ENCODE data around the gene TAT.
"Not testable (repeated sequence)": the region's sequence is repeated elsewhere in the genome, so short reads cannot be mapped to it uniquely, and the experiment has no call there.

The TAT gene

GRCh38 chr16:71576971-71577370 lies at the start of gene TAT:
Gene TAT (minus strand): TSS chr16:71577092. CDS start chr16:71576415, 677 bp downstream.
- DNase-seq = no peak

GRCh38 chr16:71626018-71626857 lies 49.3 kb upstream of the TAT start, which contains the start of gene MARVELD3:
Gene MARVELD3 (plus strand): TSS chr16:71626184. CDS start chr16:71626230, 46 bp downstream.
- DNase-seq = no peak

- DNase-seq = no peak
Measured at GRCh38 chr16:71625113-71625850, 48.4 kb upstream of the TAT start.

- no peak for DNase-seq
Measured at GRCh38 chr16:71623597-71623996, 46.7 kb upstream of the TAT start.

DNA sequence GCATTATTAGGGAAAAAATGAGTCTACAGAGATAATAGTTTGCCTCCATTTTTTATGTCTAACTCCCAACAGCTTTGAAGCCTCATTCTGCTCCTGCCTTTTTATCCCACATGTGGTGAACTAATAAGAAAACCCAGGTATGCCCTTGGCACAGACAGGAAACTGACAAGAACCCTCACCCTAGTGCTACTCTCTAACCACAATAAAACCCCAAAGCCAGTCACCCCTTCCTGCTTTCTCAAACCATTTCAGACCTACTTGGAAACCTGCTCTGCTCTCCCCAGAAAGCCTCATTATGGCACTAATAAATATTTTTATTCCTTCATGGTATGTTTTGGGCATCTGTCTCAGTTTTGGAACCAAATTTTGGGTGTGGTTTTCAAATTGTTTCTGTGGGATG lies 45.2 kb upstream of the TAT start:
- DNase-seq = no peak

GRCh38 chr16:71618429-71618828 lies 41.5 kb upstream of the TAT start:
- DNase-seq = no peak

DNA sequence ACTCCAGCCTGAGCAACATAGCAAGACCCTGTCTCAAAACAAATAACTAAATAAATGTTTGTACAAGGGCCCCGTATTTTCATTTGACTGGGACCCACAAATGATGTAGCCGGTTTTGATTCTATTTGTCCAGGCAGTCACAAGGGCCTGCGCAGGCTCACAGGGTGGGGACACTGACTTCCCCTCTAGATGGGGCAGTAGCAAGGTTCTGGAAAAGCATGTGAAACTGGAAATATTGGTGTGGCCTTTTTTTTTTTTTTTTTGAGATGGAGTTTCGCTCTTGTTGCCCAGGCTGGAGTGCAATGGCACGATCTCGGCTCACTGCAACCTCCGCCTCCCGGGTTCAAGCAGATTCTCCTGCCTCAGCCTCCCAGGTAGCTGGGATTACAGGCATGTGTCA lies 38.1 kb upstream of the TAT start:
- not testable (repeated sequence) for DNase-seq

GRCh38 chr16:71610936-71611871 lies 34.3 kb upstream of the TAT start:
- peak in 1 of 2 experiments; percentile 11 for DNase-seq

GRCh38 chr16:71610447-71610846 lies 33.6 kb upstream of the TAT start:
- no peak for DNase-seq

DNA sequence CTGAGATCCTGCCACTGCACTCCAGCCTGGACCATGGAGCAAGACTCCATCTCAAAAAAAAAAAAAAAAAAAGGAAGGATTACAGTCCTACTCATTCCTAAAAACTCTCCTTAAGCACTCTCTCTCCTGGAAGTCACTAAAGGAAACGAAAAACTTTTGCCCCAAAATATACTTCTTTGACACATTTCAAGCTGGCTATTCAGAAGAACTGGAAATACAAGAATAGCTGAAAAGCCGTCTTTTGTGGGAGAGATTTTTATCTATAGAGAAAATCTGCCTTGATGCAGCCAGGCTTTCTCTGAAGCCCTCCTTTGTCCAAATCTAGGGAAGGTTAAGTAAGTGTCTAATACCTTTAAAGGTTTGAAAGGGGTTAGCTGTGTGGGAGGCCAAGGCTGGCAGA lies 32.2 kb upstream of the TAT start:
- no peak for DNase-seq

- DNase-seq = no peak
Measured at GRCh38 chr16:71600822-71601221, 23.9 kb upstream of the TAT start.

GRCh38 chr16:71598426-71598825 lies 21.5 kb upstream of the TAT start:
- not testable (repeated sequence) for DNase-seq

- not testable (repeated sequence) for DNase-seq
Measured at GRCh38 chr16:71595340-71595826, 18.5 kb upstream of the TAT start.

DNA sequence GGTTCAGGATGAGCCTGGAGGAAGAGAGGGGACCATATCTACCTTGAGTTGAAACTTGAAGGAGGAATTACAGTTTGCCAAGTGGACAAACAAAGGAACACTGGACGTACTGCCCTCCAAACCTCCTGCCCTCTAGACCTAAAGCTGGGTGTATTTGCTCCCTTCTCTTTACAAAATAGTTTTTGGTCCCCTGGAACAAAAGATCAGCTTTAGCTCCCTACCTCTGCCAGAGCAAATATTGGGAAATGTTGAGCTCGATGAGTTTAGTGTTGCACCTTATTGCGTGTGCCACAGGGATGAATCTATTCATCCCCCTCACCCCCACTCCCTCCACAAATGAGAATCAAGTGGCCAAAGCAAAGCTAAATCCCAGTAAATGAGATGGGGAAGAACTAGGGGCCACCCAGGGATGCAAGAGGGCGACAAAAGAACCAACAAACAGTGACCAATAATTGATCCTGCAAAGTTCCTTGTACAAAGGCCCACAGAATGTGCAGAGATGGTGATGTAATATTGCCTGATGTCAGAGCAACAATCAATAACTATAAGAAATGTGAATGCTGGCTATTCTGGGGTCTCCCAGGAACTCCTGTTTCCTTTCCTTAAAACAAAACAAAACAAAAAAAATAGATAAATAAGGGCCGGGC lies 17.2 kb upstream of the TAT start:
- no peak for DNase-seq

DNA sequence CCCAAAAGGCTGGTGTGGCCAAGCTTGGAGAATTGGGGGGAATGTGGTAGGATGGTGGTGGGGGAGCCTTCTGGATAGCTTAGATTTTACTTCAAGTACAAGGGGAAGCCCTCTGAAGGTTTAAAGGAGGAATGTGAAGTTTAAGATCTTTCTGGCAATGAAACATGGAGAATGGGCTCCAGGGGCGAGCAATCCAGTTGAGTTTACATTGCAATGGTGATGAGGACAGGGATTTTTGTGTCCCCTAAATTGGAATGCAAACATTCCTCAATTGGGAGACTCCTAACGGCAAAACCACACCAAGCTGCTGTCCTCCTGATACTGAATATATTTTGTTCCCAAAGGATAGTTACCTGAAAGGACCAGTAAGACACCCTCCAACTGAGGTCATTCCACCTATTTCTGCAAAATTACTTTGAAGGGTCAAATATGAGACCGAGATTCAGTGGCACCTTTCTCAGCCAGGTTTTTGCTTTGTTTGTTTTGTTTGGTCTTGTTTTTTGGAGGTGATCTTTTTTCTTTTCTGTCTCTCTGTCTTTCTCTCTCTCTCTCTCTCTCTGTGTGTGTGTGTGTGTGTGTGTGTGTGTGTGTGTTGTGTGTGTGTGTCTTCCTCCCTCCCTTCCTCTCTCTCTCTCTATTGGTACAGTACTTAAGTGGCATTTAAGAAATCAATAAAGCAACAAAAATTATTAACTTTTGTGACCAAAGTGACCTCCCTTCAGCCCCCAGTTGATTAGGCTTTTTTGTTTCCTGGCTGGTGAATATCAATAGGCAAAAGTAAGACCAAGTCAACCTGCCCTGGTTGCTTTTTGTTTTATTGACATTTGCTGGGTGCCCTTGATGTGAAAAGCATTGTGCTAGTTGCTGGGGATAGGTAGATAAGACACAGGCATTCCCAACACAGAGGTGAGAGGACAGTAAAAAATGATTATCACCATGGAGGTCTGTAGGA lies 16.4 kb upstream of the TAT start:
- no peak for DNase-seq

GRCh38 chr16:71591917-71592316 lies 15.0 kb upstream of the TAT start:
- DNase-seq = no peak

DNA sequence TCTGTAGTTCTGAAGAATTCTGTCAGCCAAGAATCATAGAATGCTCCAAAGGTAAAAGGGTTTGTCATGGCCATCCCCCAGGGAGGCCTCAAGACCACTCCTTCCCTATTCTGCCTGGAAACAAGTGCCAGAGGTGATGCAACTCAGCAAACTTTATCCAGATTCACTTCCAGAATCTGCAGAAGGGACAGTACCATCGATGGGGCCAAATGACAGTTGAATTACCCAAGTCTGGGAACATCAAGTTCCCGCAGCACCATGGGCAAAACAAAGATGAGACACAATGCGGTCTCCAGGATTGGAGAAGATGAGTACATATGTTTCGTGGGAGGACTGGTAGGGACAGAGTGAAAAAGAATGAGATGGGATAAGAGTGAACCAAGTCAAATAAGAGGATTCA lies 13.7 kb upstream of the TAT start:
- DNase-seq = no peak

DNA sequence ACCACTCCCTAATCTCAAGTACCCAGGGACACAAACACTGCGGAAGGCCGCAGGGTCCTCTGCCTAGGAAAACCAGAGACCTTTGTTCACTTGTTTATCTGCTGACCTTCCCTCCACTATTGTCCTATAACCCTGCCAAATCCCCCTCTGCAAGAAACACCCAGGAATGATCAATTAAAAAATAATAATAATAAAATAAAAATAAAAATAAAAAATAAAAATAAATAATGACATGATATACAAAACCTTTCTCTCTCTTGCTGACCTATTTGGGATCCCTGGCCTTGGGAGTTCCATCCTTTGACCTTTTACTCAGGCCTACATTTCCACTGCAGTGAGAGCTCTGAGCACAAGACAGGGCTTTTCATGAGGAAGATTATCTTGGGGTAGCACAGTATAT lies 13.2 kb upstream of the TAT start:
- not testable (repeated sequence) for DNase-seq

DNA sequence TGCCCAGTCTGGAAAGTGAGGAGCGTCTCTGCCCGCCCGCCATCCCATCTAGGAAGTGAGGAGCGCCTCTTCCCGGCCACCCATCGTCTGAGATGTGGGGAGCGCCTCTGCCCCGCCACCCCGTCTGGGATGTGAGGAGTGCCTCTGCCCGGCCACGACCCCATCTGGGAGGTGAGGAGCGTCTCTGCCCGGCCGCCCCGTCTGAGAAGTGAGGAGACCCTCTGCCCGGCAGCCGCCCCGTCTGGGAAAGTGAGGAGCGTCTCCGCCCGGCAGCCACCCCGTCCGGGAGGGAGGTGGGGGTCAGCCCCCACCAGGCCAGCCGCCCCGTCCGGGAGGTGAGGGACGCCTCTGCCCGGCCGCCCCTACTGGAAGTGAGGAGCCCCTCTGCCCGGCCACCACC lies 12.4 kb upstream of the TAT start:
- DNase-seq = not testable (repeated sequence)

DNA sequence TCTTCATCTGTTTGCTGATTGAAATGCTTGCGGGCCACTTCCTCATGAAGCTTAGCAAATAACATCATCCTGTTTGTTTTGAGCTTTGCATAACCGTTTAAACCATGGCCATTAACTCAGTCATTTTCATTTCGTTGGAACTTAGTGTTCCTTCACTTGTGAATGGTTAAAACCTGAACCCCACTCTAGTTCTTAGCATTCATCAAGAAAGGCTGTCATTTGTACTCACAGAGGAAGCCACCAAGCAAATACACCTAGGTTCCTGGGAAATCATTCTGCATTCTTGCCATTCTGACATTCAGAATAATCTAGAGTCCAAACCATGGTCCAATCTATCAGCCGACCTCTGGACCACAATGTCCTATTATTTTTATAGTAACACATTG lies 8.4 kb upstream of the TAT start:
- no peak for DNase-seq

All from NCI-H446 (cell line).